HPDE6-E6E7 (cell line): ENCODE data around the gene APOBEC3B.
A peak's percentile ranks its signal among the peaks of the same experiment; 100 is the strongest.
"Not testable (repeated sequence)": the region's sequence is repeated elsewhere in the genome, so short reads cannot be mapped to it uniquely, and the experiment has no call there.

Experiments used
- DNase-seq: peaks from one replicate; pipeline ENCODE4 v3.0.0; 2011; ENCODE audit warnings: missing footprints; ENCODE audit errors: extremely low spot score

The APOBEC3B gene

GRCh38 chr22:38981992-38982927 lies at the start of gene APOBEC3B:
TSS of gene APOBEC3B (plus strand) at chr22:38982347. CDS start at chr22:38982454, 107 bp downstream.
- peak; percentile 84 for DNase-seq

- DNase-seq: no peak
These were observed 47.1 kb upstream of the APOBEC3B start for GRCh38 chr22:38935023-38935422.

DNA sequence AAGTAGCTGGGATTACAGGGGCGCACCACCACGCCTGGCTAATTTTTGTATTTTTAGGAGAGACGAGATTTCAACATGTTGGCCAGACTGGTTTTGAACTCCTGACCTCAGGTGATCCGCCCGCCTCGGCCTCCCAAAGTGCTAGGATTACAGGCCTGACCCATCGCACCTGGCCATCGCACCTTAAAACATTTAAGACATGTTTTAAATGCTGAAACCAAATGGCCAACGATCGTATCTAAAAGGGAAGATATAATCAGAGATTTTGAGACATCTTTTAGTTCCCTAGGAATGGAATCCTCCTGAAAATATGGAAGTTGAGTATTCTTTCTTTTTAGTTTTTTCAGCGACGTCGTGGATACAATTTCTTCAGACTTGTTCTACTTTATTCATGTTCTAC lies 46.5 kb upstream of the APOBEC3B start:
- no peak for DNase-seq

DNA sequence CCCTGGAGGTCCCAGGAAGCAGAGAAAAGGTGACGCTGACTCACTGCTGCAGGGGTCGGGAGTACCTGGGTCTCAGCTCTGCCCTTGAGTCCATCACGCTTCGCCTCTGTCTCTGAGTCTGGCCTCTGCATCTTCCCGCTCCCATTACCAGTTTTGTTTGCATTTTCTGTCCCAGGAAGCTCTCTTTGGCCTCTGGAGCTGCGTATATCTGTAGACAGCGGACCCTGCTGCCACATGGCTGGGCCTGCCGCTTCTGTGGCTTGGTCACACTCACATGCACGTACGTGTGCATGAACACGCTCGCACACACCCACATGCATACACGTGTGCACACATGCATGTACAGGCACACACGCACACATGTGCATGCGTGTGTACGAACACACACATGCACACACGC lies 45.6 kb upstream of the APOBEC3B start:
- DNase-seq: no peak

DNA sequence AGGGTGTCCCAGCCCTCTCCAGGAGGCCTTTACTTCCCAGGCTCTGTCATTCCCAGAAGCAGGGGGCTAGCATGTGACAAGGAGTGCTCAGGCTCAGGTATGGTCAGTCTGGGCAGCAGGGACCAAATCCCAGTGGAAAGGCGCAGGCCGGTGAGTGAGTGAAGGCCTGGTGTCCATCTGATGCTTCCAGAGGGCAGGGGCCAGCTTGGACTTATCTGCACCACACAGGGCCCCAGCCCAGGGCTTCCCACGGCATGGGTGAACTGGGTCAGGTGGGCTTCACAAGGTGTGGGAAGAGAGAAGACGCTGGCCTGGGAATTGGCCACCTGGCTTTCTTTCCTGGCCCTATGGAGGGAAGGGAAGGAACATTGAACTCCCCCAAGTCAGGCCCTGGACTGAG lies 45.1 kb upstream of the APOBEC3B start:
- DNase-seq: no peak

DNA sequence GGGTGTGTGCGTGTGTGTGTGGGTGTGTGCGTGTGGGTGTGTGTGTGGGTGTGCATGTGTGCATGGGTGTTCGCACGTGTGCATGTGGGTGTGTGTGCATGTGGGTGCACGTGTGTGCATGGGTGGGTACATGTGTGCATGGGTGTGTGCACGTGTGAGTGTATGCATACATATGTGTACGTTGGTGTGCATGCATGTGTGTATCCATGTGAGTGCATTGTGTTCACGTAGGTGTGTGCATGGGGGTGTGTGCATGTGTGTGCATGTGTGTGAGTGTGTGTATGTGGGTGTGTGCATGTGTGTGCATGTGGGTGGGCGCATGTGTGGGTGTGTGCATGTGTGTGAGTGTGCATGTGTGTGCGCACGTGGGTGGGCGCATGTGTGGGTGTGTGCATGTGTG lies 44.6 kb upstream of the APOBEC3B start:
- DNase-seq: no peak

- DNase-seq: no peak
These were observed 43.9 kb upstream of the APOBEC3B start for GRCh38 chr22:38938221-38938620.

GRCh38 chr22:38938925-38939324 lies 43.2 kb upstream of the APOBEC3B start:
- no peak for DNase-seq

DNA sequence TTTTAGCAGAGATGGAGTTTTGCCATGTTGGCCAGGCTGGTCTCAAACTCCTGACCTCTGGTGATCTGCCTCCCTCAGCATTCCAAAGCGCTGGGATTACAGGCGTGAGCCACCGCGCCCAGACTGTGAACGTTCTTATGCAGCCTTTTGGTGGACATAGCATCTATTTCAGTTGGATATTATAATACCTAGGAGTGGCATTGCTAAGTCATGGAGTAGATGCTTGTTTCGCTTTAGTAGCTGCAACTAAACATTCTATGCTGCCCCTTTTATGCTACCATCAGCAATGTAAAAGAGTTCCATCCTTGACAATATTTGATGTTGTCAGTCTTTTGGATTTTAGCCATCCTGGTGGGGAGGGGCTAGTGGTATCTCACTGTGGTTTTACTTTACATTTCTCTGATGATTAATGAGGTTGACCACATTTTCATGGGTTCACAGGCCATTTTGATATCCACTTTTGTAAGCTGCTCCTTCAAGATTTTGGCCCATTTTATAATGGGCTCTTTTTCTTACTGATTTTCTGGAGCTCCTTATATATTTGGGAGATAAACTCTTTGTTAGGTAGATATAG lies 41.2 kb upstream of the APOBEC3B start:
- no peak for DNase-seq

DNA sequence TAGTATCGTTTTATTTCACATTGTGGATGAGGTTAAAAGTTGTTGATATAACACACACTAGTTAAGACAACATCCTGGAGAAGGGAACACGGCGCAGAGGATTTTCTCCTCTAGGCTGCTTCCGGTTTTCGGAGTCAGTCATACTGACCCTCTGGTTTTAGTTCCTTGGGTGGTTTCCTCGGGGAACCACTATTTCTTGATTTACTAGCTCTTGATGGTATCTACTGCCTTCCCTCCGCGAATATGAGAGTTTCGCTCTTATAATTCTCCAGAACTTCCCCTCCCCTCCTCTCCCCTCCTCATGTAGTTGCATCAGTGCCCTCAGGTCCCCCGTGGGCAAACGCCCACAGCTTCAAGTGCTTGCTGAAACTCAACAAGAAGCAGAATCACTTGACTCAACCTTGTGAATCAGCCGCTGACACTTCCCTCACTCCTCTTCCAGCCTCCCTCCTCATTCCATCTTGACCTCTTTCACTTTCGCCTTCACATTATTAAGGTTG lies 40.6 kb upstream of the APOBEC3B start:
- no peak for DNase-seq

- DNase-seq: no peak
These were observed 39.4 kb upstream of the APOBEC3B start for GRCh38 chr22:38942702-38943101.

DNA sequence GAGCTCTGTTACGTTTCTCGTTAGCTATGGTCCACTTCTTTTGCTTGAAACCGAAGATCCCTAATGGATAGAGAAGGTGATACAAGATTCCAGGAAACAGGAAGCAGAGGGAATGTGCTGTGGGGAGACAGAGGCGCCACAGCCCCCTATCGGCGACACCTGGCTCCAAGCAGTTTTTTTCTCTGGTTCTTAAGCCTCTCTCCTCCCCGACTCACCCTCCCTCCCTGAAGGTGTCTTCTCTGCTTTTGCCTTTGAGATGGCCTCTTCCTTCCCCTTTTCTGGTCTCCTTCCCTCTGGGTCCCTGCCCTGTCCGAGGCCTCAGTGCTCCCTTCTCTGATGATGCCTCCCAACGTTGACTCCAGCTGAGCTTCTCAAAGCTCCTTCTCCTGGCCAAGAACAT lies 38.9 kb upstream of the APOBEC3B start:
- no peak for DNase-seq

DNA sequence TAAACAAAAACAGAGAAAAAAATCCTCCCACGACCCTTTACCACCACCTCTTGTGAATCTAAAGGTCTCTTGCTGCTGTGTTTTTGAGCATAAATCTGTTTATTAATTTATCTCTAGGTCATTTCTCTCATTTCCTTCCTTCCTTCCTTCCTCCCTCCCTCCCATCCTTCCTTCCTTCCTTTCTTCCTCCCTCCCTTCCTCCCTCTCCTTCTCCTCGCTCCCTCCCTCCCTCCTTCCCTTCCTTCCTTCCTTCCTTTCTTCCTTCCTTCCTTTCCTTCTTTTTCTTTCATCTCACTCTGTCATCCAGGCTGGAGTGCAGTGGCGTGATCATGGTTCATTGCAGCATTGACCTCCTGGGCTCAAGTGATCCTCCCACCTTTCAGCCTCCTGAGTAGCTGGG lies 38.3 kb upstream of the APOBEC3B start:
- DNase-seq: no peak

GRCh38 chr22:38944653-38945052 lies 37.5 kb upstream of the APOBEC3B start:
- no peak for DNase-seq

- DNase-seq: not testable (repeated sequence)
These were observed 36.3 kb upstream of the APOBEC3B start for GRCh38 chr22:38945706-38946338.

- no peak for DNase-seq
These were observed 35.4 kb upstream of the APOBEC3B start for GRCh38 chr22:38946771-38947170.

GRCh38 chr22:38947321-38948140 lies 34.6 kb upstream of the APOBEC3B start:
- no peak for DNase-seq

GRCh38 chr22:38948181-38948940 lies 33.8 kb upstream of the APOBEC3B start:
- no peak for DNase-seq

- no peak for DNase-seq
These were observed 32.2 kb upstream of the APOBEC3B start for GRCh38 chr22:38949889-38950405.

- no peak for DNase-seq
These were observed 31.4 kb upstream of the APOBEC3B start for GRCh38 chr22:38950527-38951295.
